GM19099 (cell line): ENCODE results near the gene SDHAF4.

Experiments
- POLR2A ChIP-seq: IDR thresholded peaks from 3 replicates; pipeline ENCODE4 v1.6.1; 2011; ENCODE audit warnings: low read depth; ENCODE audit not compliant: insufficient read length; ENCODE audit errors: extremely low read depth

The SDHAF4 gene

GRCh38 chr6:70636596-70636995, 69.9 kb downstream of the SDHAF4 start:
- no peak for TF ChIP-seq POLR2A

- no peak for TF ChIP-seq POLR2A
Measured at GRCh38 chr6:70638468-70638867, 71.7 kb downstream of the SDHAF4 start.
